ENCODE data around the gene OLFML1. TPM values are rescaled to one million over a fixed set of nuclear protein-coding genes. Genes with fewer than 3 reads are reported as not detected.

OLFML1 gene
- total RNA-seq, 1 donor from 2014 or later, result not detected

GRCh38 chr11:7533199-7534041 lies 48.1 kb downstream of the OLFML1 start:
- Mint-ChIP-seq H3K36me3 (ENCODE audit: low read depth) (peaks cover 27% of the 10 kb centered on the region), H3K4me1 (peaks cover 84% of the 10 kb centered on the region), H3K4me3 (peak overlapping the region; percentile 62), H3K27ac (peak overlapping the region; percentile 16), H3K27me3 (no peaks in the 10 kb centered on the region), H3K9me3 (no peaks in the 10 kb centered on the region)
- TF ChIP-seq CTCF (IDR thresholded peaks at IDR 0.05), result no peak
- intact Hi-C loops (cut with micrococcal nuclease), result loop anchor here (1.0 to 2.0 kb wide), 3 partner anchors 10 to 20 kb away; partner anchors contain the start of gene PPFIBP2
- DNase-seq (no peak), ATAC-seq (ENCODE audit: low read depth) (peak; percentile 58)
- CTCF ChIA-PET, result interaction anchor here (1.2 to 1.4 kb wide), 3 partner anchors 8 to 20 kb away, joined by 3 to 5 read pairs (median 4); partner anchors contain the start of gene PPFIBP2
- POLR2A ChIA-PET, result interaction anchor here (0.9 to 3.1 kb wide), 4 partner anchors 12 to 22 kb away, joined by 3 to 32 read pairs (median 10); partner anchors contain the start of gene PPFIBP2

GRCh38 chr11:7534042-7534378 lies 48.7 kb downstream of the OLFML1 start:
- ATAC-seq (ENCODE audit: low read depth), result peak; percentile 8
- peak overlapping the region; percentile 62 for H3K4me3 Mint-ChIP-seq
- H3K9me3 Mint-ChIP-seq, result no peaks in the 10 kb centered on the region
- ChIA-PET CTCF (interaction anchor here (1.2 to 1.4 kb wide), 3 partner anchors 9 to 21 kb away, joined by 3 to 5 read pairs (median 4); partner anchors contain the start of gene PPFIBP2), POLR2A (interaction anchor here (0.9 to 3.1 kb wide), 4 partner anchors 12 to 22 kb away, joined by 3 to 32 read pairs (median 10); partner anchors contain the start of gene PPFIBP2)
- H3K36me3 Mint-ChIP-seq (ENCODE audit: low read depth), result peaks cover 25% of the 10 kb centered on the region
- DNase-seq, result no peak
- H3K27ac Mint-ChIP-seq, result peak overlapping the region; percentile 16
- TF ChIP-seq CTCF (IDR thresholded peaks at IDR 0.05), result no peak
- intact Hi-C loops (cut with micrococcal nuclease), result loop anchor here (2.0 kb wide), 1 partner anchor 13 kb away; no protein-coding TSS in a partner anchor
- H3K4me1 Mint-ChIP-seq, result peaks cover 79% of the 10 kb centered on the region
- H3K27me3 Mint-ChIP-seq, result no peaks in the 10 kb centered on the region

GRCh38 chr11:7536100-7536499 lies 50.8 kb downstream of the OLFML1 start:
- no peak overlapping the region for H3K27ac Mint-ChIP-seq

GRCh38 chr11:7537265-7537664 lies 52.0 kb downstream of the OLFML1 start:
- POLR2A ChIA-PET, result no interaction called here
- H3K4me1 Mint-ChIP-seq, result peaks cover 59% of the 10 kb centered on the region
- H3K36me3 Mint-ChIP-seq (ENCODE audit: low read depth), result peaks cover 21% of the 10 kb centered on the region
- H3K27me3 Mint-ChIP-seq, result no peaks in the 10 kb centered on the region
- intact Hi-C loops (cut with micrococcal nuclease), result no loop called here
- no peaks in the 10 kb centered on the region for H3K9me3 Mint-ChIP-seq
- CTCF ChIA-PET, result no interaction called here
- no peak overlapping the region for H3K27ac Mint-ChIP-seq
- no peak for TF ChIP-seq CTCF (IDR thresholded peaks at IDR 0.05)
- ATAC-seq (ENCODE audit: low read depth) (no peak), DNase-seq (no peak)
- H3K4me3 Mint-ChIP-seq, result no peak overlapping the region

More at GRCh38 chr11:7536100-7536499, 50.8 kb downstream of the OLFML1 start:
- DNase-seq, result no peak
- H3K4me1 Mint-ChIP-seq, result peaks cover 67% of the 10 kb centered on the region
- intact Hi-C loops (cut with micrococcal nuclease), result no loop called here
- peaks cover 28% of the 10 kb centered on the region for H3K36me3 Mint-ChIP-seq (ENCODE audit: low read depth)
- TF ChIP-seq CTCF (IDR thresholded peaks at IDR 0.05), result no peak
- no peaks in the 10 kb centered on the region for H3K9me3 Mint-ChIP-seq
- CTCF ChIA-PET, result interaction anchor here (1.1 kb wide), 2 partner anchors 15 to 23 kb away, joined by 3 to 5 read pairs; partner anchors contain the start of gene PPFIBP2
- POLR2A ChIA-PET, result interaction anchor here (3.1 kb wide), 1 partner anchor 14 kb away, joined by 32 read pairs; no protein-coding TSS in a partner anchor
- no peak overlapping the region for H3K4me3 Mint-ChIP-seq
- H3K27me3 Mint-ChIP-seq, result no peaks in the 10 kb centered on the region
- no peak for ATAC-seq (ENCODE audit: low read depth)

GRCh38 chr11:7538031-7538430 lies 52.7 kb downstream of the OLFML1 start:
- ChIA-PET POLR2A (no interaction called here), CTCF (no interaction called here)
- Mint-ChIP-seq H3K36me3 (ENCODE audit: low read depth) (peaks cover 21% of the 10 kb centered on the region), H3K4me1 (peaks cover 57% of the 10 kb centered on the region), H3K27ac (no peak overlapping the region), H3K4me3 (no peak overlapping the region), H3K27me3 (no peaks in the 10 kb centered on the region), H3K9me3 (no peaks in the 10 kb centered on the region)
- intact Hi-C loops (cut with micrococcal nuclease), result no loop called here
- no peak for ATAC-seq (ENCODE audit: low read depth)
- no peak for DNase-seq
- TF ChIP-seq CTCF (IDR thresholded peaks at IDR 0.05), result no peak
